SK-N-SH treated with all-trans-retinoic acid at 6 μM for 48 hours (cell line): ENCODE data around the gene PGAP6.

Source experiments
- CSDC2 ChIP-seq: fragments of 250-450 bp; sonication (Bioruptor Pico); IDR thresholded peaks from 2 replicates; pipeline ENCODE4 v1.5.0; 2020; ENCODE audit warnings: mild to moderate bottlenecking, moderate library complexity
- ESRRG ChIP-seq: fragments of 250-450 bp; sonication (Bioruptor Pico); IDR thresholded peaks from 2 replicates; pipeline ENCODE4 v1.6.1; 2021; ENCODE audit warnings: mild to moderate bottlenecking
- SNAI2 ChIP-seq: fragments of 250-450 bp; sonication (Bioruptor Pico); IDR thresholded peaks from 2 replicates; pipeline ENCODE4 v1.5.0; 2020; ENCODE audit warnings: mild to moderate bottlenecking, moderate library complexity
- TF ChIP-seq, protein P1 (sequence below): fragments of 250-450 bp; sonication (Bioruptor Pico); IDR thresholded peaks from 2 replicates; pipeline ENCODE4 v1.5.1; 2020; ENCODE audit warnings: low read depth, mild to moderate bottlenecking, moderate library complexity
- TF ChIP-seq, protein P2 (sequence below): fragments of 250-450 bp; sonication (Bioruptor Pico); IDR thresholded peaks from 2 replicates; pipeline ENCODE4 v1.8.0; 2021; ENCODE audit warnings: low read depth, mild to moderate bottlenecking, moderate library complexity, borderline replicate concordance

- TF ChIP-seq ESRRG (CRISPR knock-in tag) (no peak), CSDC2 (no peak), SNAI2 (CRISPR knock-in tag) (no peak)
- TF ChIP-seq, protein P1, sequence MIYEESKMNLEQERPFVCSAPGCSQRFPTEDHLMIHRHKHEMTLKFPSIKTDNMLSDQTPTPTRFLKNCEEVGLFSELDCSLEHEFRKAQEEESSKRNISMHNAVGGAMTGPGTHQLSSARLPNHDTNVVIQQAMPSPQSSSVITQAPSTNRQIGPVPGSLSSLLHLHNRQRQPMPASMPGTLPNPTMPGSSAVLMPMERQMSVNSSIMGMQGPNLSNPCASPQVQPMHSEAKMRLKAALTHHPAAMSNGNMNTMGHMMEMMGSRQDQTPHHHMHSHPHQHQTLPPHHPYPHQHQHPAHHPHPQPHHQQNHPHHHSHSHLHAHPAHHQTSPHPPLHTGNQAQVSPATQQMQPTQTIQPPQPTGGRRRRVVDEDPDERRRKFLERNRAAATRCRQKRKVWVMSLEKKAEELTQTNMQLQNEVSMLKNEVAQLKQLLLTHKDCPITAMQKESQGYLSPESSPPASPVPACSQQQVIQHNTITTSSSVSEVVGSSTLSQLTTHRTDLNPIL = no peak
- TF ChIP-seq, protein P2, sequence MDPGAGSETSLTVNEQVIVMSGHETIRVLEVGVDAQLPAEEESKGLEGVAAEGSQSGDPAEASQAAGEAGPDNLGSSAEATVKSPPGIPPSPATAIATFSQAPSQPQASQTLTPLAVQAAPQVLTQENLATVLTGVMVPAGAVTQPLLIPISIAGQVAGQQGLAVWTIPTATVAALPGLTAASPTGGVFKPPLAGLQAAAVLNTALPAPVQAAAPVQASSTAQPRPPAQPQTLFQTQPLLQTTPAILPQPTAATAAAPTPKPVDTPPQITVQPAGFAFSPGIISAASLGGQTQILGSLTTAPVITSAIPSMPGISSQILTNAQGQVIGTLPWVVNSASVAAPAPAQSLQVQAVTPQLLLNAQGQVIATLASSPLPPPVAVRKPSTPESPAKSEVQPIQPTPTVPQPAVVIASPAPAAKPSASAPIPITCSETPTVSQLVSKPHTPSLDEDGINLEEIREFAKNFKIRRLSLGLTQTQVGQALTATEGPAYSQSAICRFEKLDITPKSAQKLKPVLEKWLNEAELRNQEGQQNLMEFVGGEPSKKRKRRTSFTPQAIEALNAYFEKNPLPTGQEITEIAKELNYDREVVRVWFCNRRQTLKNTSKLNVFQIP (CRISPR knock-in tag) = no peak
These were observed 1.7 kb upstream of the PGAP6 start for GRCh38 chr16:383326-384051.
